Suprapubic skin (tissue), 4 donors: Measurements from ENCODE around the gene RASSF10. TPM values are rescaled to one million over a fixed set of nuclear protein-coding genes. Genes with fewer than 3 reads are reported as not detected.

Experiments
- DNase-seq, 2 donors: peaks; one replicate each; pipeline ENCODE4 v3.0.0-alpha.2; 2019; ENCODE audit warnings: low spot score in 2 of 2
- H3K27ac ChIP-seq: fragments of 200-600 bp; sonication (generic); one replicate; pipeline ENCODE4 v1.5.1; 2019
- H3K27me3 ChIP-seq: fragments of 200-600 bp; sonication (generic); one replicate; pipeline ENCODE4 v1.5.1; 2019
- H3K36me3 ChIP-seq: fragments of 200-600 bp; sonication (generic); one replicate; pipeline ENCODE4 v1.5.1; 2019
- H3K4me1 ChIP-seq: fragments of 200-600 bp; sonication (generic); one replicate; pipeline ENCODE4 v1.5.1; 2019
- H3K4me3 ChIP-seq: fragments of 200-600 bp; sonication (generic); one replicate; pipeline ENCODE4 v1.5.1; 2019; ENCODE audit warnings: mild to moderate bottlenecking
- H3K9me3 ChIP-seq: fragments of 200-600 bp; sonication (generic); one replicate; pipeline ENCODE4 v1.5.1; 2019
- EP300 ChIP-seq: sonication (generic); formaldehyde crosslinking; IDR thresholded peaks from one replicate; pipeline ENCODE4 v1.6.1; 2017; ENCODE audit warnings: antibody characterized with exemption
- POLR2A ChIP-seq, 2 donors: fragments of 450-650 bp; IDR thresholded peaks; one replicate each; pipeline ENCODE4 v1.6.1; 2017; ENCODE audit warnings: antibody characterized with exemption in 2 of 2, mild to moderate bottlenecking in 2 of 2, moderate library complexity in 2 of 2
- POLR2AphosphoS5 ChIP-seq, 3 donors: sonication (generic); formaldehyde crosslinking; IDR thresholded peaks; one replicate each; pipeline ENCODE4 v1.6.1; 2017; ENCODE audit warnings: antibody characterized with exemption in 3 of 3
- WGBS: methylation state at CpG from one replicate; pipeline ENCODE4 v1.1.5; 2018; 5-methylcytosine and 5-hydroxymethylcytosine counted together
- total RNA-seq, 4 donors: library from RNA; depleted of rRNA; stranded (reverse); fragments of >200 nt; gene quantifications; one replicate each; pipeline ENCODE4 v1.1.0, GENCODE V29; 2016
- TF ChIP-seq, protein P1 (sequence below), 2 donors: fragments of 200-600 bp in 1 of 2; fragments of 450-650 bp in 1 of 2; sonication (generic) in 1 of 2; IDR thresholded peaks; one replicate each; pipeline ENCODE4 v1.5.1; 2016 to 2019; ENCODE audit warnings: antibody characterized with exemption in 2 of 2, mild to moderate bottlenecking in 1 of 2, moderate library complexity in 1 of 2

The RASSF10 gene
- total RNA-seq, 4 donors from 2014 or later: 7.1 to 22.0 (median 8.4) TPM

GRCh38 chr11:13030857-13031256 lies 21.7 kb downstream of the RASSF10 start:
- DNase-seq: peak in 1 of 2 donors; percentile 75
- Histone ChIP-seq H3K9me3 (no peaks in the 10 kb centered on the region), H3K4me1 (peaks cover 18% of the 10 kb centered on the region), H3K36me3 (no peaks in the 10 kb centered on the region), H3K4me3 (no peak overlapping the region), H3K27me3 (no peaks in the 10 kb centered on the region), H3K27ac (peak overlapping the region; percentile 41)
- WGBS: 24% methylated on average over 3 of the region's 3 CpGs
- TF ChIP-seq POLR2A (IDR thresholded peaks at IDR 0.05): no peak
- TF ChIP-seq, protein P1, sequence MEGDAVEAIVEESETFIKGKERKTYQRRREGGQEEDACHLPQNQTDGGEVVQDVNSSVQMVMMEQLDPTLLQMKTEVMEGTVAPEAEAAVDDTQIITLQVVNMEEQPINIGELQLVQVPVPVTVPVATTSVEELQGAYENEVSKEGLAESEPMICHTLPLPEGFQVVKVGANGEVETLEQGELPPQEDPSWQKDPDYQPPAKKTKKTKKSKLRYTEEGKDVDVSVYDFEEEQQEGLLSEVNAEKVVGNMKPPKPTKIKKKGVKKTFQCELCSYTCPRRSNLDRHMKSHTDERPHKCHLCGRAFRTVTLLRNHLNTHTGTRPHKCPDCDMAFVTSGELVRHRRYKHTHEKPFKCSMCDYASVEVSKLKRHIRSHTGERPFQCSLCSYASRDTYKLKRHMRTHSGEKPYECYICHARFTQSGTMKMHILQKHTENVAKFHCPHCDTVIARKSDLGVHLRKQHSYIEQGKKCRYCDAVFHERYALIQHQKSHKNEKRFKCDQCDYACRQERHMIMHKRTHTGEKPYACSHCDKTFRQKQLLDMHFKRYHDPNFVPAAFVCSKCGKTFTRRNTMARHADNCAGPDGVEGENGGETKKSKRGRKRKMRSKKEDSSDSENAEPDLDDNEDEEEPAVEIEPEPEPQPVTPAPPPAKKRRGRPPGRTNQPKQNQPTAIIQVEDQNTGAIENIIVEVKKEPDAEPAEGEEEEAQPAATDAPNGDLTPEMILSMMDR (IDR thresholded peaks at IDR 0.05): no peak
- TF ChIP-seq POLR2AphosphoS5 (IDR thresholded peaks at IDR 0.05): no peak
- no peak for TF ChIP-seq EP300

DNA sequence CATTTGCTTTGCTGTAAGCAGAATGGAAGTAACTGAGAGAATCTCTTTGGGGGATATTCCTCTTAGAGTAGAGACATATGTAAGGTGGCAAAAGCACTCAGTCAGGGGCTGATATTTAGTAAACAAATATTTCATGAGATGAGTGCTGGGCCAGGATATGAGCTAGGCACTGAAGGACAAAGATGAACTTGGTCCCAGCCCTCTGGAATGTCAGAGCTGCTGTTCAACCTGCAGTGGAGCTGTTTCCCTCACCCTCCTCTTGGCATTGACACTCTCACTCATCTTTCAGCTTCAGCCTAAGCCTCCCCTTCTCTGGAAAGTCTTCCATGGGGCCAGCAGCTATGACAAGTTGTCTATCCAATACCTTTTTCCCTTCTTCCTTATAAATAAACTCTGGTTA lies 22.2 kb downstream of the RASSF10 start:
- Histone ChIP-seq H3K9me3 (no peaks in the 10 kb centered on the region), H3K27ac (peak overlapping the region; percentile 41)
- TF ChIP-seq EP300 (no peak), POLR2AphosphoS5 (IDR thresholded peaks at IDR 0.05) (no peak), POLR2A (IDR thresholded peaks at IDR 0.05) (no peak)
- TF ChIP-seq, protein P1 (IDR thresholded peaks at IDR 0.05): no peak

GRCh38 chr11:13033760-13034533 lies 24.8 kb downstream of the RASSF10 start:
- no peaks in the 10 kb centered on the region for H3K27me3 ChIP-seq
- DNase-seq: no peak
- WGBS: 58% methylated on average over 4 of the region's 4 CpGs
- H3K36me3 ChIP-seq: no peaks in the 10 kb centered on the region
- TF ChIP-seq, protein P1 (IDR thresholded peaks at IDR 0.05): no peak
- TF ChIP-seq POLR2A (IDR thresholded peaks at IDR 0.05): no peak
- H3K4me3 ChIP-seq: no peak overlapping the region
- H3K27ac ChIP-seq: no peak overlapping the region
- H3K4me1 ChIP-seq: peaks cover 18% of the 10 kb centered on the region
- H3K9me3 ChIP-seq: no peaks in the 10 kb centered on the region

More for the DNA sequence above, 22.2 kb downstream of the RASSF10 start:
- Histone ChIP-seq H3K27me3 (no peaks in the 10 kb centered on the region), H3K4me3 (no peak overlapping the region), H3K4me1 (peaks cover 18% of the 10 kb centered on the region), H3K36me3 (no peaks in the 10 kb centered on the region)
- no peak for DNase-seq

DNA sequence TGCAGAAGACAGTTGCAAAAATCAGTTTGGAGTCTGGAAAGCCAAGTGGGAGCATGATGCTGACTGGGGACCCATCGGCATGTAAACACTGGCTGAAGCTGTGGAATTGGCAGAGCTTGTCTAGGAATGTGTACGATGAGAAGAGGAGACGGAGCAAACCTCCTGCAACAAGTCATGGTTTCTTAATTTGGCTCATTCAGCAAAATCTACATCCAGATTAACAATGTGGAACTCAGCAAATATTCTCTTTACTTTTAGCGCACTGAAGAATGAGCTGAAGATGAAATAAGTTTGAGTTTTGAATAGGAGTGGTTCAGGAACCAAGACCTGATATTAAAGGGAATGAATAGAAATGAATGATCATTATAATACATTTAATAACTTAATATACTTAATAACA lies 26.6 kb downstream of the RASSF10 start:
- H3K4me1 ChIP-seq: peaks cover 13% of the 10 kb centered on the region
- H3K27me3 ChIP-seq: no peaks in the 10 kb centered on the region
- no peak overlapping the region for H3K27ac ChIP-seq
- TF ChIP-seq EP300 (no peak), POLR2AphosphoS5 (IDR thresholded peaks at IDR 0.05) (no peak)
- no peaks in the 10 kb centered on the region for H3K9me3 ChIP-seq
- WGBS: 68% methylated on average over 4 of the region's 4 CpGs
- no peaks in the 10 kb centered on the region for H3K36me3 ChIP-seq
- no peak overlapping the region for H3K4me3 ChIP-seq
- DNase-seq: no peak

GRCh38 chr11:13036235-13036634 lies 27.1 kb downstream of the RASSF10 start:
- Histone ChIP-seq H3K4me1 (peaks cover 8% of the 10 kb centered on the region), H3K27me3 (no peaks in the 10 kb centered on the region), H3K4me3 (no peak overlapping the region), H3K36me3 (no peaks in the 10 kb centered on the region), H3K27ac (no peak overlapping the region), H3K9me3 (no peaks in the 10 kb centered on the region)
- TF ChIP-seq POLR2A (IDR thresholded peaks at IDR 0.05): no peak
- no peak for TF ChIP-seq EP300
- TF ChIP-seq, protein P1 (IDR thresholded peaks at IDR 0.05): no peak
- no peak for TF ChIP-seq POLR2AphosphoS5 (IDR thresholded peaks at IDR 0.05)
- no peak for DNase-seq
